Panc1 (cell line): Measurements from ENCODE around the gene ACTR3C. TPM values are rescaled to one million over a fixed set of nuclear protein-coding genes. Genes with fewer than 3 reads are reported as not detected.

ENCODE experiments used
- ATAC-seq: fragments of 200-7000 bp; cut with Tn5 transposase; 2 replicates; pipeline ENCODE4 v1.9.1; 2020; ENCODE audit warnings: mild to moderate bottlenecking, moderate library complexity
- BruUV-seq: library from RNA; stranded (reverse); fragments of 400-500 nt; replicated peaks from 2 replicates; lab custom pipeline; 2021; lab: Mats Ljungman, UMichigan
- CTCF ChIA-PET: fragments of 300-600 bp; sonication (Branson Sonifier 250); formaldehyde crosslinking; loops from one replicate; lab custom pipeline; 2022; ENCODE audit warnings: antibody characterized with exemption; lab: Charles Lee
- POLR2A ChIA-PET: fragments of 300-600 bp; sonication (Branson Sonifier 250); formaldehyde crosslinking; loops from one replicate; lab custom pipeline; 2022; ENCODE audit warnings: antibody characterized with exemption; lab: Charles Lee
- DNase-seq: peaks from one replicate; pipeline ENCODE4 v3.0.0-alpha.2; 2010; ENCODE audit warnings: low read depth, low spot score
- H3K27ac ChIP-seq: 2 replicates; pipeline ENCODE4 v1.5.1; 2011; ENCODE audit warnings: mild to moderate bottlenecking, low read length, inconsistent platforms
- H3K27me3 ChIP-seq: fragments of 200-500 bp; sonication (Bioruptor generic); 2 replicates; pipeline ENCODE4 v1.6.0; 2014; ENCODE audit warnings: low read length, inconsistent platforms; ENCODE audit not compliant: control insufficient read depth, insufficient read depth
- H3K36me3 ChIP-seq: fragments of 200-500 bp; sonication (Bioruptor generic); 2 replicates; pipeline ENCODE4 v1.5.1; 2014; ENCODE audit warnings: inconsistent platforms, mild to moderate bottlenecking, low read length, moderate library complexity; ENCODE audit not compliant: control insufficient read depth, insufficient read depth
- H3K4me1 ChIP-seq: 2 replicates; pipeline ENCODE4 v1.5.1; 2011; ENCODE audit warnings: inconsistent platforms, mild to moderate bottlenecking, low read length, moderate library complexity; ENCODE audit not compliant: control insufficient read depth, insufficient read depth
- H3K4me3 ChIP-seq, 2 experiments: 2 replicates each; pipeline ENCODE4 v1.5.1; 2011 to 2012; ENCODE audit warnings: low read depth in 2 of 2, low read length in 2 of 2, mild to moderate bottlenecking in 2 of 2, inconsistent platforms in 1 of 2, moderate library complexity in 1 of 2
- H3K9me3 ChIP-seq: fragments of 200-500 bp; sonication (Bioruptor generic); 2 replicates; pipeline ENCODE4 v1.5.1; 2014; ENCODE audit warnings: low read depth, mild to moderate bottlenecking, inconsistent platforms, low read length, moderate library complexity; ENCODE audit not compliant: control insufficient read depth, insufficient read depth
- POLR2AphosphoS5 ChIP-seq: IDR thresholded peaks from 2 replicates; pipeline ENCODE4 v1.6.1; 2012; ENCODE audit warnings: mild to moderate bottlenecking, low read depth, low read length, moderate library complexity
- SIN3A ChIP-seq: IDR thresholded peaks from 2 replicates; pipeline ENCODE4 v1.6.1; 2012; ENCODE audit warnings: low read depth, mild to moderate bottlenecking, low read length, moderate library complexity, borderline replicate concordance; ENCODE audit not compliant: insufficient read depth
- TCF7L2 ChIP-seq: IDR thresholded peaks from 2 replicates; pipeline ENCODE4 v1.6.1; 2011; ENCODE audit warnings: mild to moderate bottlenecking, low read depth, low read length, inconsistent platforms
- in situ Hi-C: cut with HindIII; loops from 2 replicates; pipeline ENCODE4 v1.10.0; 2016; ENCODE audit warnings: low sequenced_read_pairs, low pct_unique_long_range_greater_than_20kb
- intact Hi-C: fragments of 100-400 bp; cut with micrococcal nuclease; formaldehyde crosslinking; loops from one replicate; pipeline ENCODE4 v1.10.0; 2022; ENCODE audit not compliant: unreplicated experiment
- total RNA-seq: library from RNA; stranded (reverse); gene quantifications from one replicate; pipeline ENCODE4 v1.2.1, GENCODE V29; 2021; ENCODE audit not compliant: unreplicated experiment
- TF ChIP-seq, protein P1 (sequence below): fragments of 450-650 bp; IDR thresholded peaks from 2 replicates; pipeline ENCODE4 v1.5.1; 2017; ENCODE audit warnings: mild to moderate bottlenecking
- TF ChIP-seq, protein P2 (sequence below), 2 experiments: IDR thresholded peaks; 2 replicates each; pipeline ENCODE4 v1.6.1; 2011 to 2012; ENCODE audit warnings: low read depth in 2 of 2, control low read depth in 1 of 2, low read length in 1 of 2, mild to moderate bottlenecking in 1 of 2, moderate library complexity in 1 of 2; ENCODE audit not compliant: insufficient read depth in 1 of 2

Gene ACTR3C
- total RNA-seq, 1 experiment from 2014 or later, result 6.5 TPM

DNA sequence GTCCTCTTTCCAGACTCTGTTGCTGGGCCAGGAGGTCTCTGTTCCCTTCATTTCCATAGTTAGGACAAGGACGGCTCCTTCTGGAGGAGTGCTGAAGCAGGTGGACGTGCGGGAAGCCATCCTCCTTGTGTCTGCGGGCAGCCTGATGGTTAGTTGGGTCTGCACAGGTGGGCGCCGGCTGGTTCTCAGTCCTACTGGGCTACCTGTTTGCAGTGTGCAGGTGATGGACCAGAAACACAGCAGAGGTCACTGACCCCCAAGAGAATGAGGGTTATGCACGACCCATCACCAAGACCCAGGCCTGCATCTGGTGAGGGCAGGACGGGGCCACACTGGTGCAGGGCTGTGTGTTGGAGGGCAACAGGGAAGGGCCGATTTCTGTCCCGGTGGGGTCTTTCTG lies 10.3 kb upstream of the ACTR3C start:
- no peak for ATAC-seq
- Histone ChIP-seq H3K36me3 (no peaks in the 10 kb centered on the region), H3K4me1 (no peaks in the 10 kb centered on the region), H3K9me3 (no peaks in the 10 kb centered on the region), H3K27me3 (no peaks in the 10 kb centered on the region), H3K27ac (no peak overlapping the region), H3K4me3 (no peak overlapping the region)
- TF ChIP-seq TCF7L2 (no peak), POLR2AphosphoS5 (no peak), SIN3A (no peak)
- TF ChIP-seq, protein P1, sequence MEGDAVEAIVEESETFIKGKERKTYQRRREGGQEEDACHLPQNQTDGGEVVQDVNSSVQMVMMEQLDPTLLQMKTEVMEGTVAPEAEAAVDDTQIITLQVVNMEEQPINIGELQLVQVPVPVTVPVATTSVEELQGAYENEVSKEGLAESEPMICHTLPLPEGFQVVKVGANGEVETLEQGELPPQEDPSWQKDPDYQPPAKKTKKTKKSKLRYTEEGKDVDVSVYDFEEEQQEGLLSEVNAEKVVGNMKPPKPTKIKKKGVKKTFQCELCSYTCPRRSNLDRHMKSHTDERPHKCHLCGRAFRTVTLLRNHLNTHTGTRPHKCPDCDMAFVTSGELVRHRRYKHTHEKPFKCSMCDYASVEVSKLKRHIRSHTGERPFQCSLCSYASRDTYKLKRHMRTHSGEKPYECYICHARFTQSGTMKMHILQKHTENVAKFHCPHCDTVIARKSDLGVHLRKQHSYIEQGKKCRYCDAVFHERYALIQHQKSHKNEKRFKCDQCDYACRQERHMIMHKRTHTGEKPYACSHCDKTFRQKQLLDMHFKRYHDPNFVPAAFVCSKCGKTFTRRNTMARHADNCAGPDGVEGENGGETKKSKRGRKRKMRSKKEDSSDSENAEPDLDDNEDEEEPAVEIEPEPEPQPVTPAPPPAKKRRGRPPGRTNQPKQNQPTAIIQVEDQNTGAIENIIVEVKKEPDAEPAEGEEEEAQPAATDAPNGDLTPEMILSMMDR, result no peak
- TF ChIP-seq, protein P2, sequence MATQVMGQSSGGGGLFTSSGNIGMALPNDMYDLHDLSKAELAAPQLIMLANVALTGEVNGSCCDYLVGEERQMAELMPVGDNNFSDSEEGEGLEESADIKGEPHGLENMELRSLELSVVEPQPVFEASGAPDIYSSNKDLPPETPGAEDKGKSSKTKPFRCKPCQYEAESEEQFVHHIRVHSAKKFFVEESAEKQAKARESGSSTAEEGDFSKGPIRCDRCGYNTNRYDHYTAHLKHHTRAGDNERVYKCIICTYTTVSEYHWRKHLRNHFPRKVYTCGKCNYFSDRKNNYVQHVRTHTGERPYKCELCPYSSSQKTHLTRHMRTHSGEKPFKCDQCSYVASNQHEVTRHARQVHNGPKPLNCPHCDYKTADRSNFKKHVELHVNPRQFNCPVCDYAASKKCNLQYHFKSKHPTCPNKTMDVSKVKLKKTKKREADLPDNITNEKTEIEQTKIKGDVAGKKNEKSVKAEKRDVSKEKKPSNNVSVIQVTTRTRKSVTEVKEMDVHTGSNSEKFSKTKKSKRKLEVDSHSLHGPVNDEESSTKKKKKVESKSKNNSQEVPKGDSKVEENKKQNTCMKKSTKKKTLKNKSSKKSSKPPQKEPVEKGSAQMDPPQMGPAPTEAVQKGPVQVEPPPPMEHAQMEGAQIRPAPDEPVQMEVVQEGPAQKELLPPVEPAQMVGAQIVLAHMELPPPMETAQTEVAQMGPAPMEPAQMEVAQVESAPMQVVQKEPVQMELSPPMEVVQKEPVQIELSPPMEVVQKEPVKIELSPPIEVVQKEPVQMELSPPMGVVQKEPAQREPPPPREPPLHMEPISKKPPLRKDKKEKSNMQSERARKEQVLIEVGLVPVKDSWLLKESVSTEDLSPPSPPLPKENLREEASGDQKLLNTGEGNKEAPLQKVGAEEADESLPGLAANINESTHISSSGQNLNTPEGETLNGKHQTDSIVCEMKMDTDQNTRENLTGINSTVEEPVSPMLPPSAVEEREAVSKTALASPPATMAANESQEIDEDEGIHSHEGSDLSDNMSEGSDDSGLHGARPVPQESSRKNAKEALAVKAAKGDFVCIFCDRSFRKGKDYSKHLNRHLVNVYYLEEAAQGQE (IDR thresholded peaks at IDR 0.05; ENCODE audit: insufficient read depth in 1 of 2, low read depth in 2 of 2, low read length in 1 of 2), result no peak
- POLR2A ChIA-PET, result no interaction called here
- CTCF ChIA-PET, result no interaction called here
- intact Hi-C loops, result no loop called here
- in situ Hi-C loops, result no loop called here
- no peak for DNase-seq
- no TSS peak for BruUV-seq

DNA sequence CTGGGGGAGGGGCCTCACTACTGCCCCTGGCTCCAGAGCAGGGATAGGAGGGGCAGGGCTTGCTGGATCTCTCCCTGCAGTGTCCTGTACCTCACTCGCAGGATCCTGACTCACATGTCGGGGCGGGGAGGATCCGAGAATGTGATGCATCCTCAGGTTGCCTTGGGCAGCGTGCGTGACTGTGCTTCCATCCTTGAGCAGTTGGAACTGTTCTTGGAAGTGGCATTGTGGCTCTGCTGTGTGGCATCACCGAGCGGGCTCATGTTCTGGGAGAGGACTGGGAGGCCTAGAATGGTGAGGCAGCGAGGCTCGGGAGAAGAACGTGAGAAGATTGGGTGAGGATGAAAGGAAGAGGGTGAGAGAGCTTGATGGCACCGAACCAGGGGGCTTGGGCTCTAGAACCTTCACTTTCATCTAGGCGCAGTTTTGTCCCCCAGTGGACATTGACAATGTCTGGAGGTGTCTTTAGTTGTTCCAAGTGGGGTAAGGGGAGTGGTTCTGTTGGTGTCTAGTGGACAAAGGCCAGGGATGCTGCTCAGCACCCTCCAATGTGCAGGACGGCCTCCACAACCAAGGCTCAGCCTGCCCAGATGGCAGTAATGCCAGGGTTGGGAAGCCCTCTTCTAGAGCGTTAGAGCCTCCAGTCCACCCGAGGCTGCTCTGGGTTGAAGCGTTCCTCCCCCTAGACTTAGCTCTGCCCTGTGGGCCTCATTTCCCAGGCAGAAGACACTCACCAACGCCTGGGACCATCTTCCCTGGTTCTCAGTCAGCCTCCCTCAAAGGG lies 9.7 kb upstream of the ACTR3C start:
- ChIA-PET CTCF (no interaction called here), POLR2A (no interaction called here)
- Histone ChIP-seq H3K27ac (no peak overlapping the region), H3K36me3 (no peaks in the 10 kb centered on the region), H3K9me3 (no peaks in the 10 kb centered on the region), H3K4me1 (no peaks in the 10 kb centered on the region), H3K4me3 (no peak overlapping the region), H3K27me3 (no peaks in the 10 kb centered on the region)
- DNase-seq (no peak), ATAC-seq (no peak)
- intact Hi-C loops (no loop called here), in situ Hi-C loops (no loop called here)
- BruUV-seq, result no TSS peak
- no peak for TF ChIP-seq POLR2AphosphoS5
- no peak for TF ChIP-seq TCF7L2
- TF ChIP-seq, protein P1, result no peak
- TF ChIP-seq, protein P2 (IDR thresholded peaks at IDR 0.05; ENCODE audit: insufficient read depth in 1 of 2, low read depth in 2 of 2, low read length in 1 of 2), result no peak
- TF ChIP-seq SIN3A, result no peak
